ENCODE results near the gene RPS6KA2. TPM values are rescaled to one million over a fixed set of nuclear protein-coding genes. Genes with fewer than 3 reads are reported as not detected.

RPS6KA2 gene
- total RNA-seq, 1 donor from 2014 or later, result 50.2 TPM

GRCh38 chr6:166566026-166567011 lies 60.7 kb downstream of the RPS6KA2 start:
- ATAC-seq (ENCODE audit: poor library complexity) (no peak), DNase-seq (no peak)
- intact Hi-C loops (cut with DNase I), result no loop called here

- ATAC-seq (ENCODE audit: poor library complexity), result peak; percentile 76
- DNase-seq, result peak; percentile 73
- intact Hi-C loops (cut with DNase I), result no loop called here
Measured at GRCh38 chr6:166565084-166565967, 61.7 kb downstream of the RPS6KA2 start.

DNA sequence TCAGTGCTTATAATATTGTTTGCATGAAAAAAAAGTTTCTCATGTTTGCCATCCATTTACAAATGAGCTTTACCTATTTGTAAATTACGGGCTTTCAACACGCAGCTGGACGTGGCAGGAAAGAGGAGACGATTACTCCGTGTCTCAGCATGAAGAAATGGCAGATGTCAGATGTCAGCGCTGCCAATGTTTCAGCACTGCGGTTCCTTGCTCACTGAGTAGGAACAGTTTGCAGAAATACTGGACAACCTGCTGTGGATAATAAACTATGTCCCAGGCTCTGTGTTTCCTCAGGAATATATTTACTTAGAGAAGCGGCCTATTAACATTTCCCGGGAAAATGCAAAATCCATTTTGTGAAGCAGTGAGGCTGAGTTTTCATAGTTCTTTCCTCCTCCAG lies 63.2 kb downstream of the RPS6KA2 start:
- intact Hi-C loops (cut with DNase I), result no loop called here
- no peak for ATAC-seq (ENCODE audit: poor library complexity)
- DNase-seq, result no peak

DNA sequence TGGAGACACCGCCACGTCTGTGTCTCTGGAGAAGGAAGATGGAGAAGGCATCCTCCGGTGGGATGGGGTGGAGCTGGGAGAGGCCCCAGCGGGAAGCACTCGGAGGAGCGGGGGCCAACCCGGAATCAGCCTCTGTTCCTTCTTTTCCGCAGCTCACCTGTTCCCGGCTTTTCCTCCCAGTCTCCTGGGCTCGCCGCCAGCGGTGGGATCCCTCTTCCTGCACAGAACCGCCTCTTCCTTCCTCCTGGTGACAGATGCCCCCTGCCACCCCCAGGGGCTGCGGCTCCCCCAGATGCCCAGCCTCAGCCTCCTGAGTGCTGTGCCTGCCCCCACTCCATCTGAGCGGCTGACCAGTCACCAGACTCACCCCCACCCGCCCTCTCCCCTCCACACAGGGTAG lies 63.9 kb downstream of the RPS6KA2 start:
- no peak for ATAC-seq (ENCODE audit: poor library complexity)
- DNase-seq, result no peak
- intact Hi-C loops (cut with DNase I), result no loop called here

- no peak for ATAC-seq (ENCODE audit: poor library complexity)
- DNase-seq, result no peak
- intact Hi-C loops (cut with DNase I), result no loop called here
Measured at GRCh38 chr6:166562726-166563125, 64.3 kb downstream of the RPS6KA2 start.

DNA sequence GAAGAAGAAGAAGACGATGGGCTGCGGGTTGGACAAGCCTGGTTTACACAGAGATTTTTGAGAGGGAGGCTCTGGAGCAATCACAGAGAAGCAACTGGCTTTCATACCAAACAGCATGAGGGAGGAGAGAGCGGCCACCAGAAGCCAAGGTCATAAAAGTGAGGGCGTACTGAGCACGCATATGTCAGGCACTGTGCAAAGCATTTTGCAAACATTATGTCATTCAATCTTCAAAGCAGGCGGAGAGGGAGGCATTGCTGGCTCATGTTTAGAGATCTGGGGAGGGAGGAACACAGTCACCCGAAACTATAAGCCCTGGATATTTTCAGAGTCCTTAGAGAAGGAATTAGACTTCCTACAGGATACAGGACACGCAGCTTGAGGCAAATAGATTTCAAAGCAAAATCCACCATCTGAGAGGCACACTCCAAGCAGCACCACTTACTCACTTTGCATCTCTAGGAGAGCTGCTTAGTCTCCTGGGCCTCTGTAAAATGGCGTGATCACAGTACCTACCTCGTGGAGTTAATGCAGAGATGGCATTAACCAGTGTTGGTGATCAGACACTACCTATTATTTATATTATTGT lies 65.2 kb downstream of the RPS6KA2 start:
- intact Hi-C loops (cut with DNase I), result no loop called here
- ATAC-seq (ENCODE audit: poor library complexity), result no peak
- DNase-seq, result no peak

DNA sequence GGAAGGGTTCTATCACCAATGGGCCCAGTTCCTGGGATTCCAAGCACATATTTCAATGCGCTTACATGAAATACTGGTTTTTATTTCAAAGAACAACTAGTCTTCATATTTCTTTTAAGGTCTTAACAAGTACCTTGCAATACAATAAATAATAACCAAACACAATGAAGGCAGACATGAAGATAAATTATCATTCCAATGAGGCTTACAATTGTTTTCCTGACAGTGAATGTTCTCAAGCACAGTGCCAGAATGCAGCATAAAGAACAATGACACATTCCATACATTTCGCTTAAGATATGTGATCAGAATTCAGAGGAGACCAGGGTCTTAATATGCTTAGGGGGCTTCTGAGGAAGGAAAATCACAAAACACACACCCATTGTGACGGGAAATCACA lies 66.8 kb downstream of the RPS6KA2 start:
- ATAC-seq (ENCODE audit: poor library complexity) (no peak), DNase-seq (no peak)
- intact Hi-C loops (cut with DNase I), result no loop called here

DNA sequence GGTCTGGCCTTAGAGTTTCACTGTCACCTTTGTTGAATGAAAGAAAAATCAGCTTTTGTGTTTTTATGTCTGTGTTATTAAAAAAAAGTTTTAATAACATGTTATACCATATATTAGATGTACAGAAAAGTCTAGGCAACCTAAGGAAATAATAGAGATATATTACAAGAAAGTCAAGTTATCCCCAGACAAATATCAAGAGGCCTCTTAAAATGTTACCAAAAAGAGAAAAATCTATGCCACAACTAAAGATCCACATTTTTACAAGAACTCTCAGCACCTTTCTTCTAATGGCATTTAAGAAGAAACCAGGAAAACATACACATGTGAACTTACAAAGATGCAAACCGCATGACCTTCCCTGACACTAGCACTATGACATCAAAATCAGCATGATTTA lies 67.4 kb downstream of the RPS6KA2 start:
- ATAC-seq (ENCODE audit: poor library complexity), result no peak

DNA sequence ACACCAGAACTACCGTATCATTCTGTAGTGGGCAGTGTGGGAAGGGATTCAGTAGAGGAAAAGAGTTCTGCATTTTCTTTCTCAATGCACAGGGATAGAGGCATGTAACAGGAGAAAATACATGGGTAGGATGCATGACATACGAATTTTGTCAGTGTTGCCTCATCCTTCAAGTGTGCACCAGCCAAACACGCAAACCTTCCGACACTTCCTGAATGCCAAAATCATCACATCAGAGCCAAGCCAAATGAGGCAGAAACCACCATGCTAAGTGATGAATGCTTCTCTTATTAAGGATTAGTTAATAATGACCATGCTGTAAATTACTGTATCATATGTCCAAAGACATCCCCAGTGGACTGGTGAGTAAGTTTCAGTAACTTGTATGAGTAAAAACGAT lies 67.8 kb downstream of the RPS6KA2 start:
- intact Hi-C loops (cut with DNase I), result no loop called here
- DNase-seq, result no peak
- no peak for ATAC-seq (ENCODE audit: poor library complexity)

More for the DNA sequence above, 67.4 kb downstream of the RPS6KA2 start:
- no peak for DNase-seq
- intact Hi-C loops (cut with DNase I), result no loop called here

DNA sequence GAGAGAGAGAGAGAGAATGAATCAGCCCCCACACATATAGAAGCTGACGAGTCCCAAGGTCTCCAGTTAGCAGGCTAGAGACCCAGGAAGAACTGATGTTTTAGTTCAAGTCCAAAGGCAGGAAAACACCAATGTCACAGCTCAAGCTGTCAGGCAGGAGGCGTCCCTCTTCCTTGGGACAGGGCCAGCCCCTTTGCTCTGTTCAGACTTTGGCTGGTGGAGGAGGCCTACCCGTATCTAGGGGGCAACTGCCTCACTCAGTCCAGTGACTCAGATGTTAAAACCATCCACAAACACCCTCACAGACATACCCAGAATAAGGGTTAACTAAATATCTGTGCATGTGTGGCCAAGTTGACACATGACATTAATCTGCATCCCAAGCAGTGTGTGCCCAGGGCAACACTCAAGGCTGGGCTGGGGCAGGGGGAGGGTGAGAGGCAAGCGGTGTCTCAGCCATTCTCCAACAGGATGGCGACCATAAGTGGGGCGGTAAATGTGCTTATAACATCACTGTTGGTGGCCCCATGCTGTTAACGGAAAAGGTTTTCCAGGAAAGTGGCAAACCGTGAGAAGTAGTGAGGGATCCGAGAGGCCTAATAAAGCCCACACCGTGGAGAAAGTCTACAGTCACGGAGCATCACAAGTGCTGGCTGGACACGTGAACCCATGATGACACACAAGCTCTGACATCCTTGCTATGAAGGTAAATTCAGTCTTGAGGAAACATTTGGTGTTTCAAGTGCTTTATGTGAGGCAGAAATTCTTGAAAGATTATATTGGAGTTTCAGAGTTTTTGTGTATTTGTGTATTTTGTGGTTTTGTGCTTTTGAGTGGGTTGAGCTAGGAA lies 68.7 kb downstream of the RPS6KA2 start:
- ATAC-seq (ENCODE audit: poor library complexity) (no peak), DNase-seq (no peak)
- intact Hi-C loops (cut with DNase I), result no loop called here

GRCh38 chr6:166556863-166557322 lies 70.2 kb downstream of the RPS6KA2 start:
- DNase-seq (peak; percentile 90), ATAC-seq (ENCODE audit: poor library complexity) (peak; percentile 95)
- intact Hi-C loops (cut with DNase I), result no loop called here

- ATAC-seq (ENCODE audit: poor library complexity) (no peak), DNase-seq (no peak)
- intact Hi-C loops (cut with DNase I), result no loop called here
Measured at GRCh38 chr6:166556336-166556735, 70.7 kb downstream of the RPS6KA2 start.

DNA sequence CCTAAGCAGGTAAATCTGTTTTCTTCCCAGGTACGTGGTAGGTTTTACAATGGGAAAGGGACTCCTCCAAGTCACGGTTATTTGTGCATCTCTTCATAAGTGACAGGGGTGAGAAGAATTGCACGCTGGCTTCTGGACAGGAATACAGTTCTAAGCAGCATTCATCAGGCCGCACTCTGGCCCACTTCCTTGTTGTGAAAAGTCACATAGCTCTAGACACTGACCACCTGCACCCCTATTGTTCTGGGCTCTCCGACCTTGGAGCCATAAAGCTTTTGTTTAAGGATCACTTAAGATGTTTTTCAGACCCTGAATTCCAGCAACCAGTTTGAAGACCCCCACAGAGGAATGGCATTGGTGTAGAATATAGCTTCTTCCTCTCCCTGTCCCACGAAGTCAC lies 72.0 kb downstream of the RPS6KA2 start:
- intact Hi-C loops (cut with DNase I), result no loop called here
- DNase-seq, result no peak
- no peak for ATAC-seq (ENCODE audit: poor library complexity)

DNA sequence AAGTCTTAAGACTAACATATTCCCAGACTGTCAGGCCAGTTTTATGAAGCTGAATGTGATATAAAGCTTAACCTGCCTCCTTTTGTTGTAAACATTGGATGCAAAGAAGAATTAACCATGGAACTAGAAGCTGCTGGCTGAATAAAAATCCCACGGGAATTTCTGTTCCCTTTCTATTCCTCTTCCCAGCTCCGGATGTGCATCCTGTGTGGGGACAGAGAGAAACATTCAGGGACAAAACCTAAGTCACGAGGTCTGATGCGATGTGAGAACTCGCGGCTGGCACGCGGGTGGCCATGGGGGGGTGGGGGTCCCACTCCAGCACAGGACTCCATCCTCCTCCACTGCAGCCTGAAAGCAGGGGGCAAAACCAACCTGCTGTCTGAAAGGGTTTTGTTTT lies 72.7 kb downstream of the RPS6KA2 start:
- ATAC-seq (ENCODE audit: poor library complexity), result no peak
- intact Hi-C loops (cut with DNase I), result no loop called here
- DNase-seq, result no peak

GRCh38 chr6:166553563-166554271 lies 73.3 kb downstream of the RPS6KA2 start:
- intact Hi-C loops (cut with DNase I), result no loop called here
- ATAC-seq (ENCODE audit: poor library complexity) (no peak), DNase-seq (no peak)

DNA sequence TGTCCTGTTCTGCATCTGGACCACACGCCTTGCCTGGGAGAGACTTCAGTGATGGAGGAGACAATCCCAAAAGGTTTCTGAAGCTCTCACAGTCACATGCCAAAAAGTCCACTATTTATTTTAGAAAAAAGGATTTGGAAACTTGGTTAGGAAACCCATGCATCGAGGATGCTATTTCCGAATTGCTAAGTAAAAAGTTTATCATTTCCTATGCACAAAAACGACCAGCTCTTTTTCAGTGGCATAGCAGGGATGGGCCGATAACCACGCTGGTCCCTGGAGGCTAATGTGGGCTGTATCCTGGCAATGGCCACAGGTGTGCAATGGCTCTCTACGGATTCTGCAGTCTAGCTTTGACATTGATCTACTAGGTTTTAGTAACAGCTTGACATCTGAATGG lies 74.5 kb downstream of the RPS6KA2 start:
- no peak for ATAC-seq (ENCODE audit: poor library complexity)
- intact Hi-C loops (cut with DNase I), result no loop called here
- no peak for DNase-seq

DNA sequence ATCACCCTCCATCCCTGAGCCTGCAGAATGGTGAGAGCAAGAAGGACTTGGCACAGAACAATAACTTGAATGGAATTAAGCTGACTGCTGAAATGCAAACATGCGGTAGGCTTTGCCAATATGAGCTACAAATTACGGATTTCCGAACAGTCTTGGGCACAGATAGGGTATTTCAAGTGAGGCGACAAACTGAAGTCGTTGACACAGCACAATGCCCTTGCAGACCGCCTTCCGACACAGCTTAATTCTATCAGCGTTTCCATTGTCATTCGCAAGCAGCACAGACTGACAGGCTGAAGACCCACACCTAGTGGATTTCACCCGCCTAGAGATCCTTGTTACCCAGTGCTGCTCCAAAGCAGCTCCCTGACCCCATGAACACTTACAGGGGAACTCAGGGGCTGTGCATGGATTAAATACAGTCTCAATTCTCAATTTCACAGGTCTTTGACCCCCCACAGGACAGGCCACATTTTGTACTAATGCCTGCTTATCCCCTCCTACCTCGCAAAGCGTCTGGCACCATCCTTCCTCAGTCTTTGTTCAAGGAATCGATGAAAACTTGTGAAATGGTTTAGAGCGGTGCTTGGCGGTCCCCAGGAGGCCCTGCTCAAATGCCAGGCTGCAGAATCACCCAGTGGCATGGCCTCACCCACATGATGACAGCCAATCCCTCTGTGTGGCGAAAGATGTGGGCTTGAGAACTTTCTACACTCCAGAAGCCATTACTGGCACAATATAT lies 75.1 kb downstream of the RPS6KA2 start:
- DNase-seq (no peak), ATAC-seq (ENCODE audit: poor library complexity) (no peak)
- intact Hi-C loops (cut with DNase I), result no loop called here

Measured in Right ventricle myocardium superior (tissue), 1 donor.